WTC11 (cell line): ENCODE results near the gene N4BP2L2. TPM values are rescaled to one million over a fixed set of nuclear protein-coding genes. Genes with fewer than 3 reads are reported as not detected.

ENCODE experiments used
- ATAC-seq: fragments of 200-7000 bp; cut with Tn5 transposase; 2 replicates; pipeline ENCODE4 v1.10.0; 2021; ENCODE audit warnings: mild to moderate bottlenecking, moderate library complexity
- CTCF ChIA-PET: fragments of 300-600 bp; sonication (Branson Sonifier 250); formaldehyde crosslinking; loops from one replicate; lab custom pipeline; 2021; ENCODE audit warnings: antibody characterized with exemption; lab: Charles Lee
- POLR2A ChIA-PET: fragments of 350-600 bp; sonication (Branson Sonifier 250); formaldehyde crosslinking; loops from one replicate; lab custom pipeline; 2021; ENCODE audit warnings: antibody characterized with exemption; lab: Charles Lee
- DNase-seq: peaks from one replicate; pipeline ENCODE4 v3.0.0; 2021; ENCODE audit warnings: low spot score
- H3K27ac Mint-ChIP-seq: 2 replicates; pipeline ENCODE4 v1.8.0; 2021; ENCODE audit warnings: mixed read lengths
- H3K27me3 Mint-ChIP-seq: 2 replicates; pipeline ENCODE4 v1.8.0; 2021; ENCODE audit warnings: low read depth, mild to moderate bottlenecking, moderate library complexity, mixed read lengths
- H3K36me3 Mint-ChIP-seq: 2 replicates; pipeline ENCODE4 v1.8.0; 2021; ENCODE audit warnings: mixed read lengths
- H3K4me1 Mint-ChIP-seq: 2 replicates; pipeline ENCODE4 v1.8.0; 2022; ENCODE audit warnings: mixed read lengths
- H3K4me3 Mint-ChIP-seq: 2 replicates; pipeline ENCODE4 v1.8.0; 2021; ENCODE audit warnings: mild to moderate bottlenecking, moderate library complexity, mixed read lengths
- H3K9me3 Mint-ChIP-seq: 2 replicates; pipeline ENCODE4 v1.8.0; 2021; ENCODE audit warnings: mixed read lengths
- AFF4 ChIP-seq: sonication (generic); formaldehyde crosslinking; IDR thresholded peaks from 2 replicates; pipeline ENCODE4 v1.8.1; 2023; ENCODE audit warnings: mild to moderate bottlenecking, missing genetic modification reagents, borderline replicate concordance
- ATF3 ChIP-seq: sonication (generic); formaldehyde crosslinking; conservative IDR thresholded peaks from 2 replicates; pipeline ENCODE4 v1.8.1; 2022; ENCODE audit warnings: mild to moderate bottlenecking, missing genetic modification reagents
- ERG ChIP-seq: fragments of 250-450 bp; sonication (Bioruptor Pico); IDR thresholded peaks from 2 replicates; pipeline ENCODE4 v1.8.0; 2021; ENCODE audit warnings: mild to moderate bottlenecking
- ESRRA ChIP-seq: sonication (generic); formaldehyde crosslinking; IDR thresholded peaks from 2 replicates; pipeline ENCODE4 v1.8.1; 2022; ENCODE audit warnings: mild to moderate bottlenecking, missing genetic modification reagents, borderline replicate concordance
- FOXJ3 ChIP-seq: sonication (generic); formaldehyde crosslinking; IDR thresholded peaks from 2 replicates; pipeline ENCODE4 v1.9.0; 2021; ENCODE audit warnings: missing genetic modification reagents, mild to moderate bottlenecking, borderline replicate concordance
- FOXP1 ChIP-seq: sonication (generic); formaldehyde crosslinking; IDR thresholded peaks from 2 replicates; pipeline ENCODE4 v1.8.0; 2022; ENCODE audit warnings: missing genetic modification reagents, mild to moderate bottlenecking, moderate library complexity, borderline replicate concordance
- GABPB1 ChIP-seq: sonication (generic); formaldehyde crosslinking; IDR thresholded peaks from 2 replicates; pipeline ENCODE4 v1.8.1; 2023; ENCODE audit warnings: mild to moderate bottlenecking, missing genetic modification reagents
- GTF2I ChIP-seq: fragments of 250-450 bp; sonication (Bioruptor Pico); conservative IDR thresholded peaks from 2 replicates; pipeline ENCODE4 v1.4.0; 2021; ENCODE audit warnings: mild to moderate bottlenecking
- HMGA2 ChIP-seq: fragments of 250-450 bp; sonication (Bioruptor Pico); IDR thresholded peaks from 2 replicates; pipeline ENCODE4 v1.4.0; 2021; ENCODE audit warnings: mild to moderate bottlenecking, moderate library complexity
- IRF1 ChIP-seq: sonication (generic); formaldehyde crosslinking; IDR thresholded peaks from 2 replicates; pipeline ENCODE4 v1.8.0; 2023; ENCODE audit warnings: missing genetic modification reagents
- IRF2 ChIP-seq: sonication (generic); formaldehyde crosslinking; IDR thresholded peaks from 2 replicates; pipeline ENCODE4 v1.8.0; 2022; ENCODE audit warnings: low read depth, missing genetic modification reagents, borderline replicate concordance
- MAX ChIP-seq: sonication (generic); formaldehyde crosslinking; IDR thresholded peaks from 2 replicates; pipeline ENCODE4 v1.8.0; 2022; ENCODE audit warnings: mild to moderate bottlenecking, missing genetic modification reagents
- MYBL2 ChIP-seq: sonication (generic); formaldehyde crosslinking; IDR thresholded peaks from 2 replicates; pipeline ENCODE4 v1.8.1; 2023; ENCODE audit warnings: mild to moderate bottlenecking, moderate library complexity, missing genetic modification reagents
- NFE2L1 ChIP-seq: sonication (generic); formaldehyde crosslinking; IDR thresholded peaks from 2 replicates; pipeline ENCODE4 v1.8.1; 2023; ENCODE audit warnings: missing genetic modification reagents
- NR2C2 ChIP-seq: sonication (generic); formaldehyde crosslinking; IDR thresholded peaks from 2 replicates; pipeline ENCODE4 v1.8.0; 2022; ENCODE audit warnings: mild to moderate bottlenecking, missing genetic modification reagents
- TEAD4 ChIP-seq: sonication (generic); formaldehyde crosslinking; IDR thresholded peaks from 2 replicates; pipeline ENCODE4 v1.8.0; 2022; ENCODE audit warnings: mild to moderate bottlenecking, missing genetic modification reagents
- ZBTB43 ChIP-seq: sonication (generic); formaldehyde crosslinking; IDR thresholded peaks from 2 replicates; pipeline ENCODE4 v1.8.1; 2023; ENCODE audit warnings: mild to moderate bottlenecking, missing genetic modification reagents
- ZMAT4 ChIP-seq: fragments of 250-450 bp; sonication (Bioruptor Pico); IDR thresholded peaks from 2 replicates; pipeline ENCODE4 v1.9.0; 2021; ENCODE audit warnings: mild to moderate bottlenecking
- ZNF232 ChIP-seq: sonication (generic); formaldehyde crosslinking; IDR thresholded peaks from 2 replicates; pipeline ENCODE4 v1.8.0; 2022; ENCODE audit warnings: mild to moderate bottlenecking, missing genetic modification reagents
- ZNF423 ChIP-seq: fragments of 250-450 bp; sonication (Bioruptor Pico); IDR thresholded peaks from 2 replicates; pipeline ENCODE4 v2.1.2; 2022; ENCODE audit warnings: mild to moderate bottlenecking, moderate library complexity
- ZNF532 ChIP-seq: fragments of 250-450 bp; sonication (Bioruptor Pico); IDR thresholded peaks from 2 replicates; pipeline ENCODE4 v1.9.0; 2021; ENCODE audit warnings: mild to moderate bottlenecking, borderline replicate concordance
- ZNF671 ChIP-seq: fragments of 250-450 bp; sonication (Bioruptor Pico); IDR thresholded peaks from 2 replicates; pipeline ENCODE4 v1.8.0; 2021; ENCODE audit warnings: mild to moderate bottlenecking
- ZSCAN18 ChIP-seq: fragments of 250-450 bp; sonication (Bioruptor Pico); IDR thresholded peaks from 2 replicates; pipeline ENCODE4 v2.1.2; 2022; ENCODE audit warnings: mild to moderate bottlenecking, moderate library complexity
- total RNA-seq: library from RNA; stranded (reverse); gene quantifications from 3 replicates; pipeline ENCODE4 v1.2.3, GENCODE V29; 2021

N4BP2L2 gene
- total RNA-seq, 1 experiment from 2014 or later: 68.9 TPM

GRCh38 chr13:32548837-32549236, 10.2 kb upstream of the N4BP2L2 start (continued):
- TF ChIP-seq ZNF532 (CRISPR knock-in tag) (no peak), FOXJ3 (CRISPR knock-in tag) (no peak), IRF2 (CRISPR knock-in tag) (no peak), NFE2L1 (no peak), FOXP1 (no peak), NR2C2 (no peak)

GRCh38 chr13:32545083-32545482, 6.5 kb upstream of the N4BP2L2 start:
- no peaks in the 10 kb centered on the region; the same call in 1 of the 2 replicates for H3K27me3 Mint-ChIP-seq
- ChIA-PET CTCF (interaction anchor here (1.5 kb wide), 2 partner anchors 36 to 41 kb away, joined by 4 to 5 read pairs; partner anchors contain the start of gene PDS5B), POLR2A (no interaction called here)
- no peak for ATAC-seq
- H3K4me1 Mint-ChIP-seq: no peaks in the 10 kb centered on the region
- no peak overlapping the region for H3K27ac Mint-ChIP-seq
- DNase-seq: no peak
- no peaks in the 10 kb centered on the region for H3K36me3 Mint-ChIP-seq
- H3K4me3 Mint-ChIP-seq: no peak overlapping the region
- H3K9me3 Mint-ChIP-seq: no peaks in the 10 kb centered on the region
- TF ChIP-seq ZNF232: no peak
- TF ChIP-seq ERG: no peak
- TF ChIP-seq ZSCAN18: no peak
- TF ChIP-seq MYBL2: no peak
- TF ChIP-seq GABPB1: no peak
- no peak for TF ChIP-seq ATF3 (CRISPR knock-in tag)
- no peak for TF ChIP-seq AFF4
- TF ChIP-seq HMGA2 (CRISPR knock-in tag): no peak
- no peak for TF ChIP-seq TEAD4 (CRISPR knock-in tag)
- TF ChIP-seq ZMAT4 (CRISPR knock-in tag): no peak
- TF ChIP-seq ZNF423 (CRISPR knock-in tag): no peak
- no peak for TF ChIP-seq ZBTB43
- TF ChIP-seq NR2C2: no peak
- no peak for TF ChIP-seq IRF1 (CRISPR knock-in tag)
- TF ChIP-seq GTF2I (CRISPR knock-in tag): no peak
- TF ChIP-seq ESRRA (CRISPR knock-in tag): no peak
- no peak for TF ChIP-seq ZNF671 (CRISPR knock-in tag)
- TF ChIP-seq MAX (CRISPR knock-in tag): no peak
